AG20443 (cell line): Measurements from ENCODE around the gene KCNIP3.

ENCODE experiments used
- DNase-seq: peaks from one replicate; pipeline ENCODE4 v3.0.0; 2012; ENCODE audit warnings: low spot score, mixed read lengths

KCNIP3 gene

GRCh38 chr2:95296011-95296410 is 1.1 kb upstream of the KCNIP3 start:
- no peak for DNase-seq

DNA sequence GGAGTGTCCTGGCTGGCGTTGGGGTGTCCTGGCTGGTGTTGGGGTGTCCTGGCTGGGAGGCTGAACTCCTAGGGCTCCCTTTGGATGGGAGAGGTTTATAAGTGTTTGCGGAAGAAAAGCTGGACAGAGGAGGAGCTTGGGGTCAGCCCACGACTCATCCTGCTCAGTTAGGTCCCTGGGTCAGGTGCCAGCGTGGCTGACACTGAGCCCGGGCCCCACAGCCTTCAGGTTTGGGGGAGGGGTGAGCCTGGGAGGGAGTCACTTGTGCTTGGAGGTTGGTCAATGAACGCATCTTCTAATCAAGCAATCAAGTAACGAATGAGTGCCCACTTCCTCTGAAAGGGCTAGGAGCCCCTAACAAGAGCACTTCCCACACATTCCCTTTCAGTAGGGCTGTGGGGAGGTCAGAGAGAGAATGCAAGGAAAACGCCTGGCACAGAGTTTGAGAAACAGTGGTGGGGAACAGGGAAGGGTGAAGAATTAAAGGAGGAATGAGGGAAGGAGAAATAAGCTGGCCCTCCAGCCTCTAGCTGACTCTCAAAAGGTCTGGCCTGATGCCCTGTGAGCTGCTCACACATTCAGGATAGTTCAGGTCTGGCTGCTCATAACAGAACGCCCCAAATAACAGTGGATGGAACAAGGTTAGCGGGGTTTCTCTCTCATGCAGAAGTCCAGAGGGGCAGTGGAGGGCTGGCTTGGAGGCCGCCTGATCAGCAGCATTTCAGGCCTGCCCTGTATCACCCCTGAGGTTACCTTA is 670 bp downstream of the KCNIP3 start:
- DNase-seq: no peak

- peak; percentile 33 for DNase-seq
These were observed 1.5 kb downstream of the KCNIP3 start for GRCh38 chr2:95298486-95299111.

DNA sequence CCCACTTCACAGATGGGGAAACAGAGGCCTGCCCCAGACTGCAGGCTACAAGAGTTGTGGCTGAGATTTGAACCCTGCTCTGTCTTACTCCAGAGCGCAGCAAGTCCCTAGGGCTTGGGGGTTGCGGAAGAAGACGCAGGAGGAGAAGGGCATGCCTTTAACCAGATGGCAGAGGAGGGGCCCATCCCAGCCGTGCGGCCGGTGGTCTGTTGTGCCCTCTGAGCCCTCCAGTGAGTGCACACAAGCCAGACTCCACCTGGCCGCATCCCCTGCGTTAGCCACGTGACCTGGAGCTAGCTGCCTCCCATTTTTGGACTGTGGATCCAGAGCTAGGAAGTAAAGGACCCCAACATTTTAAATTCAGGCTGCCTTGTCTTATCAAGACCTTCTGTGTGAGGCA is 2.8 kb downstream of the KCNIP3 start:
- no peak for DNase-seq

GRCh38 chr2:95300450-95300849 is 3.3 kb downstream of the KCNIP3 start:
- no peak for DNase-seq

DNA sequence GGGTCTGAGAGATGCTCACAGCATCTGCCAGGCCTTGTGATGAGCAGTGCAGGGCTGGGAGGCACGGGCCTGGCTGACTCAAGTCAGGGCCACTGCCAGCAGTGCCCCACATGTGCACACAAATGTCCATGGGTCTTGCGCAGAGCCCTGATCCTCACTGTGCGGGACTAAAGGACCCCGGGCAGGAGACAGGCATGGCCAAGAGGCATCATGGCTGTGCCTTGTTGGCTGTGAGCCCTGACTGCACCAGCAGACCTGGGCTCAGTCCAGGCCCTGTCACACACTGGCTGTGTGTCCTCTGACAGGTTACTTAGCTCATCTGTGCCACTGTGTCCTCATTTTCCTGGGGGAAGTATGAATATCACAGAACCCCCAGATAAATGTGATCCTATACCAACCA is 4.0 kb downstream of the KCNIP3 start:
- no peak for DNase-seq

- no peak for DNase-seq
These were observed 4.9 kb downstream of the KCNIP3 start for GRCh38 chr2:95301876-95302641.

GRCh38 chr2:95303191-95303919 is 6.2 kb downstream of the KCNIP3 start:
- DNase-seq: no peak

DNA sequence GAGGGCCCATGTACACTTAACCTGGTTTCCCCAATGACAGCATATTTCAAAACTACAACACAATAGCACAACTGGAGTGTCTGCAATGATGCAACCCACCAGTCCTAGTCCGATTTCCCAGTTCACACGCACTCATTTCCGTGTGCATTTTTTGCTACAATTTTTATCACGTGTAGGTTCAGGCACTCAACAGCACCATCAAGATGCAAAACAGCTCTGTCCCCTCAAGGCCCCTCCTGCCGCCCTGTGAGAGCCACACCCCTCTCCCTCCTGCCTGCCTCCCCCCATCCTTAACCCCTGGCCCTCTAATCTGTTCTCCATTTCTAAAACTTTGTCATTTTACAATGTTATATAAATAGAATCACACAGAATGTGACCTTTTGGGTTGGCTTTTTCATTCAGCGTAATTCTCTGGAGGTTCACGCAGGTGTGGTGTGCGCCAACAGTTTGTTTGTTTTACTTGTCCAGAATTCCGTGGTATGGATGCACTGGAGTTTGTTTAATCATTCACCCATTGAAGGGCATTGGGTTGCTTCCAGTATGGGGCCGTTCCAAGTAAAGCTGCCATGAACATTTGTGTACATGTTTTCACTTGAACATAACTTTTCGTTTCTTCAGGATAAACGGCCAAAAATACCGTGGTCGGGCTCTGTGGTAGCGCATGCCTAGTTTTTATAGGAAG is 8.4 kb downstream of the KCNIP3 start:
- DNase-seq: no peak

DNA sequence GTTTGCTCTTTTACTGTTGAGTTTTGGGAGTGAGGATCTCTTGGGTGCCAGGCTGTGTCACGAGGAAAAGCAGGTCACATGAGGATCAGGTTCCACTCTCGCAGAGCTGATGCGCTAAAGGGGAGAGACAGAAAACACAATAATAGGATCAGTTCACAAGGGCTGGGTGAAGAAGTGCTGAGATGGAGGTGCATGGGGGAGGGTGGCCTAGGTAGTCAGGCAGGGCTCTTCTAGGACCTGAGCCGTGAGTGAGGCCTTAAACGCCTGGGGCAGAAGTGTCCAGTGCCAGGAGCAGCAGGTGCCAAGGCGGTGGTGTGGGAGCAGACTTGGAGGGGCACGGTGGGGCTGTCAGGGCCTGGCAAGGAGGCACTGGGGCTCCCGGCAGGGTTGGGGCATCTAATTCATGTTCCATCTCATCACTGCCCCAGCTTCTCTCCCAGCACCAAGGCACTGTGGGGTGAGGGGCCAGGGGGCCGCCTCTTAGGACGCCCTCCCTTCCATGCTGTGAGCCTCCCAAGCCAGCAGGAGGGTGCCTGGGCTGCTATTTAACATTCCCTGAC is 9.3 kb downstream of the KCNIP3 start:
- no peak for DNase-seq

GRCh38 chr2:95307036-95307435 is 9.9 kb downstream of the KCNIP3 start:
- DNase-seq: no peak

DNA sequence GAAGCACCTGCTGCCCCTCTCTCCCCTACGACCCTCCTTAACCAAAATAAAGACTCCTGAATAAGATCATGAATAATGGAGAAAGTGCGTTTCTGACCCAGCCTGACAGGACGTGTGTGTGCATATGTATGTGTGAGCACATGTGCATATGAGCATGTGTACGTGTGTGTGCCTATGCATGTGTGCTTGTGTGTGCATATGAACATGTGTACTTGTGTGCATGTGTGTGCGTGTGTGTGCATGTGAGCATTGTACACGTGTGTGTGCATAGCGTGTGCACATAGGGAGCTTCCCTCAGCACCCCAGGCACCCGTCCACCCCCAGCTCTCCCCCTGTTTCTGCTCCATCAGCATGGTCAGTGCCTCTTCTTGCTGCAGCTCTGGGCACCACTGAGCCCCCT is 10.7 kb downstream of the KCNIP3 start:
- no peak for DNase-seq

DNA sequence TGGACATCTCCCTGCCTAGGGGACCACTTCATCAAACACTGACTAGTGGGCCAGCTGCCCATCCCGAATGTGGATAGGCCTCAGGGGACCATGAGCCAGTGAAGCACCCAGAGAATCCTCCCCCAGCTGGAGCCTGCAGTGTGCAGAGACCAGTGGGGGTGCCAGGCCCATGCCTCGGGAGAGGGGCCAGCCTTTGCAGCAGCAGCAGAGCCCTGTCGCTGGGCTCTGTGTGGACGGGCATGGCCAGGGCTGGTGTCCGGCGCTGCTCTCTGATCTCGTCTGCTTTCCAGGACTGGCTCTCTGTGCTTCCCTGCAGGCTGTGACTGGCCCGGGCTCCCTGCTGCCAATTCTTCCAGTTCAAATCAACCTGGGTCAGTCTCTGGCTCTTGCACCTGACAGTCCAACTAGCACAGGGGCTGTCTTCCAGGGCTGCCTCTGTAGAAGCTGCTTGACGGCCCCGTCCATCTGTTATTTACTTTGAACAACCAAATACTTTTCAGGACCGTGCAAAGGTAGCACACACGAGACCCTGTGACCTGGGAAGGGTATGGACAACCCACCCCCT is 11.4 kb downstream of the KCNIP3 start:
- no peak for DNase-seq

GRCh38 chr2:95309599-95309998 is 12.5 kb downstream of the KCNIP3 start:
- peak; percentile 38 for DNase-seq

- no peak for DNase-seq
These were observed 13.1 kb downstream of the KCNIP3 start for GRCh38 chr2:95310216-95310615.

GRCh38 chr2:95310651-95311050 is 13.5 kb downstream of the KCNIP3 start:
- DNase-seq: no peak

DNA sequence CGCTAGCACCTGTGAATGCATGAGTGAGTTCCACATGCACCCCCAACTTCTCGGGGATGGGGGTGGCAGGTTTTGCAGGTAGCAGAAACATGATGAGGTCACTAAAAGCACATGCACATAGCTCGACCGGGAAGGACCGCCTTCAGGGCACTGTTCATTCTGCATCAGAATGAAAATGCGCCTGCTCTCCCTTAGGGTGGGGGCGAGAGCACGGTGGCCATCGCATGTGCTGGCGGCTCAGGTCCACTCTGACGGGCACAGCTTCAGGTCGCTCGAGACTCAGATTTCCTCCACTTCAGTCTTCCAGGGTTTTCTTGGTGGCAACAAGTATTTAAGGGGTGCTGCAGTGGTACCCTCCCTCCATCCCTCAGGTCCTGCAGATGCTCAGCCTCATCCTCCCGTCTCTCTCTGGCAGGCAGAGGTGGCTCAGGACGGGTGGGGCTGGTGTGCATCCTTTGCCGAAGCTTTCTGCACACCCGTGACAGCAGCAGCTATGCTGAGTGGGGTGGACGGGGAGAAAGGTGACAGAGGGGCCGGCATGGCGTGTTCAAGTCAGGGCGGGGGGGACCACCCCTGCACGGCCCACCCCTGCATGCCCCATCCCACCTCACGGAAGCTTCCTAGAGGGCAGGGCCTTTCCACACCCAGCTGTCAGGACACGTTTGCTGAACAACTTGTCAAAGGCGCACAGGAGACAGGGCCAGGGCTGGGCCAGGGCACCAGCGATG is 14.8 kb downstream of the KCNIP3 start:
- no peak for DNase-seq

DNA sequence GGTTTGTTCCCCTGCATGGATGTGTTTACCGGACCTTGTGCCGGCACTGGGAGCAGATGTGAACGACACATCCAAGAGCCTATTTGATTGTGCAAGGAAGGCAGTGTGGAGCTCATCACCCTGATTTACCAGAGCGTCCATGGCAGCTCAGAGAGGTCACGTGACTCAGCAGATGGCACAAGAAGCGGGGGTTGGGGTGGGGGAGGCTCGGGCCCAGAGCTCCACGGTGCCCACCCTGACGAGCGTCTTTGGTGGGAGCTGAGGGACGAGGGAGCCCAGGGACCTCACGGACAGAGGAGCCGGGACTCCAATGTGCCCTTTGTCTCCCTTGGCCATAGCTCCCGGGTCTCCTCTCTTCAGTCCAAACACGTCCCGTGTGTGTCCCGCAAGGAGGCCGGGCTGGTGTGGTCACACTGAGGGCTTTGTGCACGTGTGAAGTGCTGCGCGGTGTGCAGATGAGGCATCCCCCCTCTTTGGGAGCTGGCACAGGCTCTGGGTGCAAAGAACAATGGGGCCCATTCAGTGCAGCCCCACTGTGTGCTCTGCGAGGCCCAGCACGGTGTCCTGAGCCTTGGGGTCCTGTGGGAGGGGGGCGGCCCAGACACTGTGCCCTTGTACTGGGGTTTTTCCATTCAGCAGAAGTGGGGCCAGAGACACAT is 15.5 kb downstream of the KCNIP3 start:
- no peak for DNase-seq

- DNase-seq: no peak
These were observed 16.4 kb downstream of the KCNIP3 start for GRCh38 chr2:95313296-95314131.
